Hippocampal formation (tissue), 2 donors: Measurements from ENCODE around the gene CDH3.

Experiments used
- DNase-seq, 2 donors: peaks; one replicate each; lab custom pipeline; 2025; lab: John Stamatoyannopoulos, UW

Gene CDH3

DNA sequence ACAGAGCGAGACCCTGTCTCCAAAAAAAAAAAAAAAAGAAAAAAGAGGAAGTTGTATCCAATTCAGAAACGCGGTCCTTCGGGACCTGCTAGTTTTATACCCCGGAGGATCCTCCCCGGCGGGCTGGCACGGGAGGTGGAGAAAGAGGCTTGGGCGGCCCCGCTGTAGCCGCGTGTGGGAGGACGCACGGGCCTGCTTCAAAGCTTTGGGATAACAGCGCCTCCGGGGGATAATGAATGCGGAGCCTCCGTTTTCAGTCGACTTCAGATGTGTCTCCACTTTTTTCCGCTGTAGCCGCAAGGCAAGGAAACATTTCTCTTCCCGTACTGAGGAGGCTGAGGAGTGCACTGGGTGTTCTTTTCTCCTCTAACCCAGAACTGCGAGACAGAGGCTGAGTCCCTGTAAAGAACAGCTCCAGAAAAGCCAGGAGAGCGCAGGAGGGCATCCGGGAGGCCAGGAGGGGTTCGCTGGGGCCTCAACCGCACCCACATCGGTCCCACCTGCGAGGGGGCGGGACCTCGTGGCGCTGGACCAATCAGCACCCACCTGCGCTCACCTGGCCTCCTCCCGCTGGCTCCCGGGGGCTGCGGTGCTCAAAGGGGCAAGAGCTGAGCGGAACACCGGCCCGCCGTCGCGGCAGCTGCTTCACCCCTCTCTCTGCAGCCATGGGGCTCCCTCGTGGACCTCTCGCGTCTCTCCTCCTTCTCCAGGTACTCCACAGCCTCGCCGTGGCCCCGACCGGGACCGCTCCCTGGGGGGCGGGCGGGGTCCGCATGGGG lies at the start of gene CDH3:
Gene CDH3 (plus strand): TSS at position 596 of the 779 bp plus-strand sequence. CDS start 70 bp downstream, at position 666.
- DNase-seq = no peak

DNA sequence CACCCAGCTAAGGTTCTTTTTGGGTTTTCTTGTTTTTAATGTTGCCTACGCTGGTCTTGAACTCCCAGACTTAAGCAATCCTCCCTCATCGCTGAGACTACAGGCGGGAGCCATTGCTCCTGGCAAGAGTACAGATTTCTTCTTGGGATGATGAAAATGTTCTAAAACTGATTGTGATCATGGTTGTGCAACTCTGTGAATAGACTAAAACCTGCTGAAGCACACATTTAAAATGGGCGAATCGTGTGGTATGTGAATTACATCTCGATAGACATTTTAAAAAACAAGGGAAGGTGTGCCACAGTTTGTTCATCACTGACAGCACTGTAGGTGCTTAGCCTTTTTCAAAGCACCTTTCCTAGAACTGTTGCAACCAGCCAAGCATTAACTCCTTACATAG lies 48.8 kb upstream of the CDH3 start:
- no peak for DNase-seq

DNA sequence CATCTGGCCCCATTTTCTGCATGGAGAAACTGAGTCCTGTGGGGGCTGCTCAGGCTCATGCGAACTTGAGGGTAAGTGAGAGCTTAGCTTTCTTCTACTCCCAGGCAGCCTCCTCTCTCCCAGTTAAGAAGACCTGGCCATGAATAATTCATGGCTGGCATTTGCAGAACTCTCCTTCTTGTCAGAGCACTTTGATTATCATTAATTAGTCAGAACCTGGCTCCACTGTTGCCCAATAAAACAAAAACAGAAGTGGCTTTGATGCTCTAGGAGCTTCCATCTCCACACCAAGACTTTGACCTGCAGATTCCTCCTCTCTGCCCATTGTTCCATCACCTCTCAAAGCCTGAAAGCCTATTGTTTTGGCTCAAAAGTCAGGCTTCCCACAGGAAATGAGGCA lies 45.5 kb upstream of the CDH3 start:
- no peak for DNase-seq

DNA sequence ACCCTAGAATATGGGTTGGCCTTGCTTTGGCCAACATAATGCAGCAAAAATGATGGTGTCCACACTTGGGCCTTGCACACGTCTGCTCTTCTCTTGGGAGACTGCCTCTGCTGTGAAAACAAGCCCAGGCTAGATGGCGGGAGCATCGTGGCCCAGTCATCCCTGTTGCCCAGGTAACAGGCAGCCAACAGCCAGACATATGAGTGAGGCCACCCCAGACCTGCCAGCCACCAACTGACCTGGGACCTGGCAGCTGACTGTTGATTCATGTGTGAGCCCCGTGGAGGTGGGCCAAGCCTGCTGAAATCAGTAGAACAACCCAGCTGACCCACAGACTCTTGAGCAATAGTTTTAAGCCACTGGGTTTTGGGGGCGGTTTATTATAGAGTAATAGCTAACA lies 39.4 kb upstream of the CDH3 start:
- DNase-seq = no peak

DNA sequence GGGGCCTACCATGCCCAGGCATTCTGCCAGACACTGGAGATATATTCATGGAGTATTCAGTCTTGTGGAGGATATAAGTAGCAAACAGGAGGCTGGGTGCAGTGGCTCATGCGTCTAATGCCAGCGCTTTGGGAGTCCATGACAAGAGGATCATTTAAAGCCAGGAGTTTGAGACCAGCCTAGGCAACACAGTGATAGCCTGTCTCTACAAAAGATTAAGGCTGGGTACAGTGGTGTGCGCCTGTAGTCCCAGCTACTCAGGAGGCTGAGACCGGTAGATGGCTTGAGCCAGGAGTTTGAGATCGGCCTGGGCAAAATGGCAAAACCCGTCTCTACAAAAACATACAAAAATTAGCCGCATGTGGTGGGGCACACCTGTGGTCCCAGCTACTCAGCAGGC lies 37.7 kb upstream of the CDH3 start:
- DNase-seq = no peak

DNA sequence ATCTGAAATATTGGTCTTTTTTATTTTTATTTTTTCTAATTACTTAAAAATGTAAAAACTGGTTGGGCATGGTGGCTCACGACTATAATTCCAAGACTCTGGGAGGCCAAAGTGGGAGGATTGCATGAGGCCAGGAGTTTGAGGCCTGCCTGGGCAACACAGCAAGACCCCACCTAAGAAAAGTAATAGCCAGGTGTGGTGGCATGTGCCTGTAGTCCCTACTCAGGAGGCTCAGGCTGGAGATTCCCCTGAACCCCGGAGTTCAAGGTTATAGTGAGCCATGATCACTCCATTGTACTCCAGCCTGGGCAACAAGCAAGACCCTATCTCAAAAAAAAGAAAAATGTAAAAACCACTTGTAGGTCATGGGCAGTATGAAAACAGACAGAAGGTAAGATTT lies 36.8 kb upstream of the CDH3 start:
- DNase-seq = no peak

DNA sequence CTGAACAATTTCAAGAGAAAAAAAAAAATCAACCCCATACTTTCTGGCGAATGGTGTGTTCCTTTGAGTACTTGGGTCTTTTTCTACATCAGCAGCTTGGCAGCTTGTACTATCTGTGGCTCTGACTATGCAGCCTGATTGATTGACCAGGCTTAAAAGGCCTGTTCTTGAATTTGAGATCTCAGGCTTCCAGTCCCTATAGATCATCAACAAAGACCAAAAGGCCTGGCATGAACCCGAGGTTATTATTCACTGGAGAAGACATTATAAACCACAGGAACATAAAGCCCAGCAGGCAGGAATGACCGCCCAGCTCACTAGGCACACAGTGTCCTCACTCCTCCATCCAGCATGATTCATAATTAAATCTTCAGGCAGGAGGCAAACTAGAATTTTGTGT lies 32.1 kb upstream of the CDH3 start:
- DNase-seq = no peak

DNA sequence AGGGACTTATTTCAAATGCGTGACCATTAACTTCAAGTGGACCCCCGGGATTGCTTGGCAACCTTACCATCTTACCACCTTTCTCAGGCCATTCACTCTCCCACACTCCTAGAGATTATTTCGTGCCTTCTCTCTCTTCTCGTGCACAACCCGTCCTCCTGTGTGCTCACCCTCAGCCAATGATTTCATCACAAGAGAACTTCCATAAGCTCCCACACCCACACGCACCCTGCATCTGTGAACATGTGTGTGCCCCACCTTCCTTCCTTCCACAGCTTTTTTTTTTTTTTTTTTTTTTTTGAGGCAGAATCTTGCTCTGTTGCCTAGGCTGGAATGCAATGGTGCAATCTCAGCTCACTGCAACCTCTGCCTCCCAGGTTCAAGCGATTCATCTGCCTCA lies 27.4 kb upstream of the CDH3 start:
- no peak for DNase-seq

DNA sequence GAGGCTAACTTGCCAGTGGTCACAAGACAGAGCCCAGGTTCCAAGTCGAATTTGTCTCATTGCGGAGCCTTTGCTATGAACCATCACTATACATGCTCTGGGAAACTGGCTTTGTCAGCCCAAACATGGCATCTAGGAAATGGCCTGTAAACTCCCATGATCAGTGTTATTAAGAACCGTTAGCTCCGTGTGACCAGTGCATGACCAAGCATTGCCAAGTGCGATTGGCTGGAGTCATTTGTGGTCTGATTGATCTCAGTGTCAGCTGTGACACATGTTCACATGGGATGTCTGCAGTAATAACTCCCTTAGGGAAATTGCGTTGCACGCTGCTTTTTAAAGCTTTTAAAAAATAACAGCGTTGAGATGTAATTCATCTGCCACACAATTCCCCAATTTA lies 18.6 kb upstream of the CDH3 start:
- DNase-seq = no peak

DNA sequence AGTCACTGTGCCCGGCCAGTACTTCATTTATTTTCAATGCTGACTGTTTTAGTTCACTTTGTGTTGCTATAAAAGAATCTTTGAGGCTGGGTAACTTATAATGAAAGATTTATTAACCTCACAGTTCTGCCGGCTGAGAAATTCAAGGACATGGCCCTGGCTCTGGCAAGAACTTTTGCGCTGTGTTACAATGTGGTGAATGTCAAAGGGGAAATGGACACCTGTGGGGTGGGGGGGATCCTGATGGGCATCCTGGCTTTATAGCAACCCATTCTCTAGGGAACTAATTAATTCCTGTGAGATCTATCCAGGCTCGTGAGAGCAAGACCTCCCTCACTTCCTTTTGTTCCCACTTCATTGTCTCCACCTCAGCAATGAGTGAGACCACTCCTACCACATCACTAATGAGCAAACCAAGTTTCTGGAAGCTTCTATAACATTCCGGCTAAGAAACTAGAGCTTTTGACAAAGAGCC lies 17.1 kb upstream of the CDH3 start:
- DNase-seq = no peak

DNA sequence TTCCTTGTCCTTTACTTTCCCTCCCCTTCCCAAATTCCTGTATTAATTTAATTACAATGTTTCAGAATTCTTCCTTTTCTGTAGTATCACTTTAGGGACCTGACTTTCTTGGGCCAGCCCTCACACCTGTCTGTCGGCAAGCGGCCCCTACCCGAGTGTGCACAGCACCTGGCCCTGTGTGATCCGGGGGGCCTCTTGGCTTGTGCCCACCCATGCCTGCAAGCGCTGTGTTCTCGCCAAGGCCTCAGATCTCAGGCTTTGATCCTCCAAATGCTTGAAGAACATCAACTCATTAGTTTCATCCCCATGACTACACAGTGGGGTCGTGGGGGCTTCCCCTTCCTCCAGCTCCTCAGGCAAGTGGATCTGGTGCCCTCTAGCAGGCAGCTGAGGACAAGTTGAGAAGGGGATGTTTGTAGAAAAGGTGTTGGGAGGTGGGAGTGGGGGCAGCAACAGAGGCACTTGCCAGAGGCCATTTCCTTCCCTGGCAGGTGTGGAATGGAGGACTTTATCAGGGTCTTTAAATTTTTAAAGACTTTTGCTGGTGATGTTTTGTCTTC lies 15.7 kb upstream of the CDH3 start:
- no peak for DNase-seq

DNA sequence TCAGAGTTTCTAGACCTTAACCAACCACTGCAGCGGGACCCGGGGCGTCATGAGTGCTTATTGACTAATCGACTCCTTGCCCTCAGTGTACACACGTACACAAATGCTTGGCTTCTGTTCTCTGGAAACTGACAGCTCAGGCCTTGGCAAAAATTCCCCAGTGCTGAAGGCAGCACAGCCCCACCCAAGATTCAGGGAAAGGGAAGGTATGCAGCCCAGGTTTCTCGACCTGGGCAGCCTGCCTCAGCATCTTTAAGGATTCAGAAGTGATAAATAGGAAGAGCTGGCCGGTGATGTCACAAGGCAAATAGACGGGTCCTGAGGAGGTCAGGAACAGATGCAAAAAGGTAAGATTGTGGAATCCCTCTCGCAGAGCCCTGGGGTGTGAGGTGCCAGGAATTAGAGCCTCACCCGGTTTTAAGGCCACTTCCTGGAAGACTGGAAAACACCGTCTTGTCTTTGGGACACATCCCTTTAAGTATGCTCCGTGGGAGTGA lies 9.0 kb upstream of the CDH3 start:
- DNase-seq = no peak

DNA sequence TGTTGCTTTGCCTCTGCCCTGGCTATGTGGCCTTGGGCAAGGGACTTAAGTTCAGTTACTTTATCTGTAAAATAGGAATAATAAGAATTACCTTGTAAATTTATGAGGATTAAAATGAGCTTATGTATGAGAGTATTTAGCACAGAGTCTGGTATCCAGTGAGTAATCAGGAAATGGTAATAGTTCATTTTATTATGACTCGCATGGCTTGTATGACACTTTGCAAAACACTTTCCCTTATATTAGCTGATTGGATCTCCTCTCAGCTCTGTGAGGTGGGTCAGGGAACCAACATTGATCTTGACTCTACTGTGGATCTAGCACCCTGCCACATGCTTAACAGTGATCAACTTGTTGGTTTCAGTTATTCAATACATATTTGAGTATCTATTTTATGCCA lies 8.3 kb upstream of the CDH3 start:
- DNase-seq = no peak

DNA sequence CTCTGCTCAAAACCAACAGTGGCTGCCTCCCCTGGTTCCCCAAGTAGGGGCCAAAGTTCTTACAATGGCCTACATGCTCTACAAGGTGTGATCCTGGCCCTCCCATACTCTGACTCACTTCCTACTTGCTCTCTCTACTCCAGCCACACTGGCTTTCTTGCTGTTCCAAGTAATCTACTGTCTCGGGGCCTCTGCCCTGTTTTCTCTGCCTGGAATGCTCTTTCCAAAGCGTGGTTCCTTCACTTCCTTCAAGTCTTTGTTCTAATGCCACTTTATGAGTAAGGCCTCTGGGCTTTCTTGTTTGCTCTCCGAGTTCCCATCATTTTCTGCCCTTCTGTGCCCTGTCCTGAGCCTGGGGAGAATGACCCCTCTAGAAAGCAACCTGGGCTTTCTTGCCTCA lies 4.1 kb upstream of the CDH3 start:
- no peak for DNase-seq

DNA sequence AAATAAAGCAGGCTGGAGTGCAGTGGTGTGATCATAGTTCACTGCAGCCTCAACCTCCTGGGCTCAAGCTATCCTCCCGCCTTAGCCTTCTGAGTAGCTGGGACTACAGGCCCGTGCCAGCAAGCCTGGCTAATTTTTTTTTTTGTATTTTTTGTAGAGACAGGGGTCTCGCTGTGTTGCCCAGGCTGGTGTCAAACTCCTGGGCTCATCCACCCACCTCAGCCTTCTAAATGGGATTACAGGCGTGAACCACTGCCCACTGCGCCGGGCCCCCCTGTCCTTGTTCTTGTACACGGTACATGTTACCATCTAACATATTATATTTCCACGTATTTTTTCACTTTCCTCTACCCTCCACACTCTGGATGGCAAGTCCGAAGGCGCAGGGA lies 3.1 kb upstream of the CDH3 start:
- DNase-seq = no peak

DNA sequence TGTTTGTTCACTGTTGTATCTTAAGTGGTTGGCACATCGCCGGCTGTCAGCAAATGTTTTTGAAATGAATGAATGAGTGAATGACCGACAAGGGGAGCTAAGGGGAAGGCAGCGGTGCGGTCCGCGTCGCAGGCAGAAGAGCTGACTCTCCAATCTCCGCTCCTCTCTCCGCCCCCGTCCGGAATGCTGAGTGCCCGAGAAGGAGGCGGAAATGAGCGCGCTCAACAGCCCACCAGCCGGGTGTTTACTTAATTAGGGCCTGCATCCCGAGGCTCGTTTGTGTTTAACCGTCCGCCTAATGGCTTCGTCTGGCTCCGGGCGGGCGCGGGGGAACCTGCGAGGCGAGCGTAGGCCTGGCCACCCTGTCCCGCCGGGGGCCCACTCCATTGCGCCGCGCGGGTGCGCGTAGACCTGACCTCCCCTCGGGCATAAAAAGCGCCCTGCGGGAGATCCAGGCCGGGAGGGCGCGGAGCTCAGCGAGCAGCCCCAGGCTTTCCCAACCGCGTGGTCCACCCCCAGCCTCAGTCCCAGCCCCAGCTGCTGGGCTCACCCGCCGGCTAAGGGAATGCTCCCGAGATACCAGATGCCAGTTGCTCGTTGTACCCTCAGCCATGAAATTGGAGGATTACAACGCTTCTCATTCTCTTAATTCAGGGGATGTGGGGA lies 2.5 kb upstream of the CDH3 start:
- no peak for DNase-seq

DNA sequence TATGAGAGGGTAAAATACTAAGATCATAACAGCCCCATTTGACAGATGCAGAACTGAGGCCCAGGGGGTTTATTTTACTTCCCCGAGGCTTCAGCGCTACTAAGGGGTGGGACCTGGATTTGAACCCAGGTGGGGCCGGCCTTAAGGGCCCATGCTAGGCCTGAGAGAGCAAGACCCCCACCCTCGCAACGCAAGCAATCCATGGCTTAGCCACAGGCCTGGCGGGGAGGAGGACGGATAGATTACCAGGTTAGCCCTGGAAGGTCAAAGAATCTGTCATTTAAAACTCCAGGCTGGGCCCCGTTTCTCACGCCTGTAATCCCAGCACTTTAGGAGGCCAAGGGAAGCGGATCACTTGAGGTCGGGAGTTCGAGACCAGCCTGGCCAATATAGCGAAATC lies 1.9 kb upstream of the CDH3 start:
- DNase-seq = no peak

DNA sequence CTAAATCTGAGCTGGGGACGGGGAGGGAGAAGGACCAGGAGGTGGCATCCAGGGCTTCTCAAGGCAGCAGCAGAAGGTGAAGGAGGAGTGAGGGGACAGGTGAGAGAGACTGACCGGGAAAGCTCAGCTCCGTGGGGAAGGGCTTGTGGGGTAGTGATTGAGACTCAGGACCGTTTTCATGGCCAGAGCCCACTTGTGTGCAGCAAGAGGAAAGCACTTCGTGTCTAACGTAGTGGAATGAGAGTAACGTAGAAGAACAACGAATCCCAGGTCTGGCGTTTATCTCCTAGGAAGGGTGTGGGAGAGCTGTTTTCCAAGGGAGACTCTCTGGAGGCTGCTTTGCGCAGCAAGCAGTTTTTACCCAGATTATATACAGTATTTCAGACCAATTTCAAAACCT lies 1.3 kb upstream of the CDH3 start:
- no peak for DNase-seq

DNA sequence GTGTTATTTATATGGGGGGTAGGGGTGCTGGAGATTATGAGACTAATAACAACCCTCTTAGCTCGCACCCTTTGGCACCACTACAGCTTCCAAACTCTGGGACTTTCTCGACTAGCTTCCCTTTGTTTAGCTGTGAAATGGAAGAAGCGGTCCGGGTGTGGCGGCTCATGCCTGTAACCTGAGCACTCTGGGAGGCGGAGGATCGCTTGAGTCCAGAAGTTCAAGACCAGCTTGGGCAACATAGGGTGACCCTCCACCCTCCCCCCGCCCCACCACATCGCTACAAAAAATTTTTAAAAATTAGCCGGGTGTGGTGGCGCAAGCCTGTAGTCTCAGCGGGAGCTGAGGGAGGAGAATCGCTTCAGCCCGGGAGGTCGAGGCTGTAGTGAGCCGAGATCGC lies 814 bp upstream of the CDH3 start:
- DNase-seq = no peak

DNA sequence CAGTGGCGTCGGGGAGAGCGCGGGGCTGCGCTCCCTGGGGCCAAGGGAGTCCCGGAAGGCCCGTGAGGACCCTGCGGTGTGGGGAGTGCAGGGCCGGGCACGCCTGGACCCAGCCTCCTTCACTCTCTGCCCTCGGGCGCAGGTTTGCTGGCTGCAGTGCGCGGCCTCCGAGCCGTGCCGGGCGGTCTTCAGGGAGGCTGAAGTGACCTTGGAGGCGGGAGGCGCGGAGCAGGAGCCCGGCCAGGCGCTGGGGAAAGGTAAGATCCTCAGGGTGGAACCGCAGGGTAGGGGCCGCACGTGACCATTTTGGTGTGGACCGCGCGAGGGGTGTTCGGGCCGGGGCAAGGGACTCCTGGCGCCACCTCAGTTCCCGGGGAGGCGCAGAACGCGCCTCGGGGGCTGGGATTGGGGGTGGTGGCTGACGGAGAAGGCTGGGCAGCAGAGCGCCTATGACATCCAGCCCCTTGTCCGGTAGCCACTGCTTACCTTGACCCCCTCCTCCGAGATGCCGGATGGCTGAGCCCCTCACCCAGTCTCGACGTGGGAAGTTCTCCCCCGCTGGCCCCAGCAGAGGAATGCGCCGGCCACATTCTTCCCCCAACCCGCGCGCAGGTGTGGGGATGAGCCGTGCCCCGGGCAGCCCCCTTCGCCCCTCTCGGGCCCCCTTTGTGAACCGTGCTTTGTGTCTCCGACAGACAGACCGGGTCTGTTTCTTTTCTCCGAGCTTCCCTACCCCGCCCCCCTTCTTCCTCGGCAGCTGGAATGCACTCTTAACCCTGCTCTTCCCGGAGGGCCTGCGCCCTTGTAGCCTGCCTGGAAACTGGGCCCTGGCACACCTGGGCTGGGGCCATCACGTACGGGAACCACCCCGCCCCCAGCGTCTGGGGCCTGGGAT lies 631 bp downstream of the CDH3 start:
- no peak for DNase-seq

DNA sequence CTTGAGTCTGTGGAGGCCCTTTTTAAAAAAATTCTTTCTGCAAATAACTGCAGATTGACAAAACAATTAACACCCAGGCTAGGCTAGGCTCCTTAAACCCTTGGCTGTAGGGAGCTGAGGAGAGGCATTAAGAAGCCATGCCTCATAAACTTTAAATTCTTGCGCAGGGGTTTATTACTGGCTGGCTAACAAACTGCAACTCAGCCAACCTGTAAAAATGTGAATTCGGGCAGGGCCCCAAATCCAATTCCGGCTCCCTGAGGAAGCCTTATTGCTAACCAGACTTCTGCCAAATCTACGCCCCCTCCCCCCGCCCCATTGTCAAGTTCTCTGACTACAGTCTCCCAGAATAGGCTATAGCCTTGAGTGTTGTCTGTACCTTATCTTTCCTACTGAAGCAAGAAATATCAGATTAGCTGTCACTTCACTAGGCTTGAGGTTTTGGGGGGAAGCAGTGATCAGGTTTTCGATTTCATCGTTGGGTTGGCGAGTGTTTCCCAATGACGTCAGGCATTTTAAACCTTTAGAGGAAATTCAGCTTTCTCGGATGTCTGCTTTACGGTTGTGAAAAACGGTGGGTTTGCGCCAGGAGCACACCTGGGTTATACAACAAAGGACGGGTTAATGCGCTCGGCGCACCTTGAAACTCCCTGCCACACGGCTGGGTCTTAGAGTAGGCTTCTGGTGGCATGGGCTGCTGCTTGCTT lies 2.0 kb downstream of the CDH3 start:
- no peak for DNase-seq

DNA sequence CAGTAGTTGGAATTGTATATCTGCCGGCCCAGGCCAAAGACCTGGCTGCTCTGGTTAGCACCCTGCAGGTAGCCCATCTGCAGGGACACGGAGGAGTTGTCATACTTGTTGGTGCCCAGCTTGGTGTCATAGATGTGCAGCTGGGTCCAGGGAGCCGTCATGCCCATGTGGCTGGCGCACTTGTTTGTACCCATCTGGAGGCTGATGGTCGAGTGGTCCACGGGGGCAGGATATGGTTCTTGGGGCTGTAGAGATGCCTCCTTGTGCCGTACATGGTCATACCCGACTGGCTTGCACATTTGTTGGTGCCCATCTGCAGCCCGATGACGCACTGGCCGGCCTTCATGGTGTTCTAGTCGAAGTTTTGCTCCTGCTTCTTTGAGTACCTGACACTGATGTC lies 6.0 kb downstream of the CDH3 start:
- DNase-seq = no peak
